Natural killer cell (primary cell): ENCODE results near the gene ETFBKMT. TPM values are rescaled to one million over a fixed set of nuclear protein-coding genes. Genes with fewer than 3 reads are reported as not detected.
"Not testable (repeated sequence)": the region's sequence is repeated elsewhere in the genome, so short reads cannot be mapped to it uniquely, and the experiment has no call there.

Experiments used
- ATAC-seq, 3 donors: fragments of 150-1000 bp in 2 of 3; fragments of 200-7000 bp in 1 of 3; cut with Tn5 transposase; 1 replicate in 1 of 3; 2 replicates in 2 of 3; pipeline ENCODE4 v1.10.0; 2021; ENCODE audit warnings: mild to moderate bottlenecking in 2 of 3, moderate library complexity in 2 of 3
- DNase-seq, 2 donors: peaks; one replicate each; pipeline versions ENCODE4 v3.0.0 to v3.0.0-alpha.2; 2013 to 2021; ENCODE audit warnings: mixed read lengths in 1 of 2
- H3K27ac ChIP-seq: one replicate; pipeline ENCODE4 v1.5.1; 2013; ENCODE audit warnings: mild to moderate bottlenecking, low read length
- H3K27me3 ChIP-seq: one replicate; pipeline ENCODE4 v1.6.1; 2013; ENCODE audit warnings: low read length; ENCODE audit not compliant: control insufficient read depth, insufficient read depth
- H3K36me3 ChIP-seq: one replicate; pipeline ENCODE4 v1.6.1; 2013; ENCODE audit warnings: low read length; ENCODE audit not compliant: control insufficient read depth, insufficient read depth
- H3K4me1 ChIP-seq: one replicate; pipeline ENCODE4 v1.6.1; 2013; ENCODE audit warnings: low read length; ENCODE audit not compliant: control insufficient read depth, insufficient read depth
- H3K4me3 ChIP-seq: one replicate; pipeline ENCODE4 v1.5.1; 2013; ENCODE audit warnings: low read length
- H3K9me3 ChIP-seq: one replicate; pipeline ENCODE4 v1.6.1; 2013; ENCODE audit warnings: low read length; ENCODE audit not compliant: control insufficient read depth, insufficient read depth
- H3K27ac Mint-ChIP-seq, 2 donors: one replicate each; pipeline ENCODE4 v1.8.0; 2022; ENCODE audit warnings: mild to moderate bottlenecking in 2 of 2, mixed read lengths in 2 of 2, moderate library complexity in 1 of 2
- H3K27me3 Mint-ChIP-seq, 2 donors: one replicate each; pipeline ENCODE4 v1.8.0; 2022; ENCODE audit warnings: low read depth in 2 of 2, mixed read lengths in 2 of 2
- H3K36me3 Mint-ChIP-seq: one replicate; pipeline ENCODE4 v1.8.0; 2022; ENCODE audit warnings: mixed read lengths
- H3K4me1 Mint-ChIP-seq, 2 donors: one replicate each; pipeline ENCODE4 v1.8.0; 2022; ENCODE audit warnings: mixed read lengths in 2 of 2
- H3K4me3 Mint-ChIP-seq: one replicate; pipeline ENCODE4 v1.8.0; 2022; ENCODE audit warnings: mild to moderate bottlenecking, moderate library complexity, mixed read lengths
- H3K9me3 Mint-ChIP-seq, 2 donors: one replicate each; pipeline ENCODE4 v1.8.0; 2022; ENCODE audit warnings: mixed read lengths in 2 of 2
- CTCF ChIP-seq: fragments of 200-600 bp; IDR thresholded peaks from one replicate; pipeline ENCODE4 v1.8.0; 2022; ENCODE audit warnings: antibody characterized with exemption
- WGBS: methylation state at CpG from one replicate; pipeline ENCODE4 v1.1.7; 2013; ENCODE audit warnings: missing lambda C conversion rate; ENCODE audit not compliant: insufficient coverage; 5-methylcytosine and 5-hydroxymethylcytosine counted together
- intact Hi-C: fragments of 100-400 bp; cut with micrococcal nuclease; formaldehyde crosslinking; loops from one replicate; pipeline ENCODE4 v1.14.2; 2022
- total RNA-seq, 4 donors: library from RNA; stranded (reverse); fragments of 120-200 nt in 1 of 4; gene quantifications; one replicate each; pipeline versions ENCODE4 v1.2.3 to v1.2.4, GENCODE V29; 2013 to 2022

Gene ETFBKMT
- total RNA-seq, 3 donors from 2014 or later (not counting 1 experiment from before 2014, with no cell fraction given) = 1.2 to 1.9 (median 1.2) TPM

GRCh38 chr12:31663576-31663975 is 4.1 kb downstream of the ETFBKMT start:
- Mint-ChIP-seq H3K36me3 (peaks cover 1% of the 10 kb centered on the region), H3K27me3 (no peaks in the 10 kb centered on the region), H3K9me3 (peaks cover 0 to under 1% of the 10 kb centered on the region in 2 donors), H3K4me3 (no peak overlapping the region), H3K27ac (no peak overlapping the region), H3K4me1 (peaks cover 2 to 3% of the 10 kb centered on the region in 2 donors)
- no peak for TF ChIP-seq CTCF
- intact Hi-C loops = no loop called here
- no peak overlapping the region for H3K27ac ChIP-seq
- H3K4me1 ChIP-seq = peaks cover 8% of the 10 kb centered on the region
- no peak overlapping the region for H3K4me3 ChIP-seq
- DNase-seq = no peak
- H3K9me3 ChIP-seq = peaks cover 5% of the 10 kb centered on the region
- no peak for ATAC-seq
- 82% methylated on average over 4 of the region's 4 CpGs for WGBS
- no peaks in the 10 kb centered on the region for H3K27me3 ChIP-seq
- H3K36me3 ChIP-seq = no peaks in the 10 kb centered on the region

GRCh38 chr12:31664038-31664437 is 4.5 kb downstream of the ETFBKMT start:
- Histone ChIP-seq H3K4me1 (peaks cover 7% of the 10 kb centered on the region), H3K9me3 (peaks cover 5% of the 10 kb centered on the region), H3K4me3 (no peak overlapping the region), H3K27me3 (no peaks in the 10 kb centered on the region), H3K36me3 (no peaks in the 10 kb centered on the region), H3K27ac (no peak overlapping the region)
- ATAC-seq (no peak), DNase-seq (no peak)
- WGBS = 88% methylated on average over 6 of the region's 6 CpGs
- intact Hi-C loops = no loop called here
- H3K36me3 Mint-ChIP-seq = peaks cover 6% of the 10 kb centered on the region
- H3K4me1 Mint-ChIP-seq = no peaks in the 10 kb centered on the region
- no peak overlapping the region for H3K4me3 Mint-ChIP-seq
- H3K27ac Mint-ChIP-seq = no peak overlapping the region
- no peak for TF ChIP-seq CTCF
- peaks cover 2 to 3% of the 10 kb centered on the region in 2 donors for H3K9me3 Mint-ChIP-seq
- no peaks in the 10 kb centered on the region for H3K27me3 Mint-ChIP-seq

- H3K27ac Mint-ChIP-seq = no peak overlapping the region
- peaks cover 11% of the 10 kb centered on the region for H3K9me3 ChIP-seq
- H3K4me3 ChIP-seq = no peak overlapping the region
- H3K36me3 ChIP-seq = peaks cover 8% of the 10 kb centered on the region
- no peaks in the 10 kb centered on the region for H3K4me1 ChIP-seq
- ATAC-seq (no peak), DNase-seq (no peak)
- no peaks in the 10 kb centered on the region for H3K27me3 ChIP-seq
- no peaks in the 10 kb centered on the region for H3K4me1 Mint-ChIP-seq
- TF ChIP-seq CTCF = no peak
- H3K36me3 Mint-ChIP-seq = peaks cover 7% of the 10 kb centered on the region
- no peaks in the 10 kb centered on the region for H3K27me3 Mint-ChIP-seq
- H3K4me3 Mint-ChIP-seq = no peak overlapping the region
- H3K27ac ChIP-seq = no peak overlapping the region
- H3K9me3 Mint-ChIP-seq = peaks cover 2 to 3% of the 10 kb centered on the region in 2 donors
- intact Hi-C loops = no loop called here
Observed at GRCh38 chr12:31669020-31669419, 9.5 kb downstream of the ETFBKMT start.

GRCh38 chr12:31669582-31669981 is 10.1 kb downstream of the ETFBKMT start:
- H3K27ac ChIP-seq, H3K4me1 ChIP-seq, H3K27ac Mint-ChIP-seq, H3K36me3 ChIP-seq, ATAC-seq, H3K4me3 Mint-ChIP-seq, H3K4me3 ChIP-seq, H3K27me3 ChIP-seq, H3K4me1 Mint-ChIP-seq, H3K36me3 Mint-ChIP-seq, H3K9me3 Mint-ChIP-seq, DNase-seq, intact Hi-C loops, H3K27me3 Mint-ChIP-seq: not testable (repeated sequence)
- H3K9me3 ChIP-seq = peaks cover 11% of the 10 kb centered on the region
- 85% methylated on average over 2 of the region's 2 CpGs for WGBS
